G401 (cell line): ENCODE results near the gene KRT5. TPM values are rescaled to one million over a fixed set of nuclear protein-coding genes. Genes with fewer than 3 reads are reported as not detected.

Experiments used
- DNase-seq: peaks from one replicate; pipeline ENCODE4 v3.0.0-alpha.2; 2015; ENCODE audit warnings: low spot score
- in situ Hi-C: cut with HindIII; loops from 2 replicates; pipeline ENCODE4 v1.10.0; 2016; ENCODE audit warnings: low sequenced_read_pairs, mixed read lengths
- total RNA-seq: library from RNA; depleted of rRNA; stranded (reverse); fragments of >200 nt; shearing (Covaris generic); gene quantifications from 2 replicates; pipeline ENCODE4 v1.2.3, GENCODE V29; 2014; rRNA removed

KRT5 gene
- total RNA-seq, 1 experiment from 2014 or later: not detected

GRCh38 chr12:52473768-52474167, 46.4 kb downstream of the KRT5 start, which contains the start of gene KRT6C:
Gene KRT6C (minus strand): TSS chr12:52473805. CDS start chr12:52473737, 68 bp downstream.
- no peak for DNase-seq
- in situ Hi-C loops: no loop called here

GRCh38 chr12:52469853-52470252, 50.3 kb downstream of the KRT5 start:
- in situ Hi-C loops: no loop called here
- DNase-seq: no peak

- no peak for DNase-seq
- in situ Hi-C loops: no loop called here
These were observed 55.3 kb downstream of the KRT5 start for GRCh38 chr12:52464897-52465296.

Other genes with a start within 250 kb of the KRT5 start
- gene KRT86, start 245.7 kb downstream of the KRT5 start, total RNA-seq: not detected in 2 replicates
- not detected in 2 replicates for gene KRT81, start 228.9 kb downstream of the KRT5 start, total RNA-seq
- gene KRT83, start 199.0 kb downstream of the KRT5 start, total RNA-seq: 0.07 TPM in 1 of 2 replicates, not detected in the other
- gene KRT85, start 152.9 kb downstream of the KRT5 start, total RNA-seq: not detected in 2 replicates
- gene KRT84, start 134.7 kb downstream of the KRT5 start, total RNA-seq: not detected in 2 replicates
- not detected in 2 replicates for gene KRT82, start 114.1 kb downstream of the KRT5 start, total RNA-seq
- gene KRT75, start 86.0 kb downstream of the KRT5 start, total RNA-seq: 0.20 and 0.43 TPM in 2 replicates
- not detected in 2 replicates for gene KRT6B, start 68.2 kb downstream of the KRT5 start, total RNA-seq
- gene KRT6C, start 46.6 kb downstream of the KRT5 start, total RNA-seq: not detected in 2 replicates
- gene KRT6A, start 27.1 kb downstream of the KRT5 start, total RNA-seq: not detected in 2 replicates
- not detected in 2 replicates for gene KRT71, start 32.8 kb upstream of the KRT5 start, total RNA-seq
- gene KRT74, start 53.4 kb upstream of the KRT5 start, total RNA-seq: not detected in 2 replicates
- not detected in 2 replicates for gene KRT72, start 81.1 kb upstream of the KRT5 start, total RNA-seq
- not detected in 2 replicates for gene KRT73, start 98.2 kb upstream of the KRT5 start, total RNA-seq
- gene KRT2, start 131.8 kb upstream of the KRT5 start, total RNA-seq: not detected in 2 replicates
- not detected in 2 replicates for gene KRT1, start 160.0 kb upstream of the KRT5 start, total RNA-seq
- not detected in 2 replicates for gene KRT77, start 183.1 kb upstream of the KRT5 start, total RNA-seq